Suprapubic skin (tissue), 3 donors: ENCODE measurements around the gene PHACTR1.

Source experiments
- CTCF ChIP-seq, 2 donors: fragments of 200-600 bp in 1 of 2; fragments of 450-650 bp in 1 of 2; sonication (generic) in 1 of 2; IDR thresholded peaks; one replicate each; pipeline ENCODE4 v1.5.1; 2016 to 2019; ENCODE audit warnings: antibody characterized with exemption in 2 of 2, mild to moderate bottlenecking in 1 of 2, moderate library complexity in 1 of 2
- POLR2AphosphoS5 ChIP-seq, 3 donors: sonication (generic); formaldehyde crosslinking; IDR thresholded peaks; one replicate each; pipeline ENCODE4 v1.6.1; 2017; ENCODE audit warnings: antibody characterized with exemption in 3 of 3

GRCh38 chr6:12952318-12952717, 235.8 kb downstream of the PHACTR1 start:
- TF ChIP-seq CTCF (IDR thresholded peaks at IDR 0.05) (no peak), POLR2AphosphoS5 (IDR thresholded peaks at IDR 0.05) (no peak)
